GM21825 (cell line): ENCODE results near the gene CTIF.

Experiments used
- ATAC-seq: cut with Tn5 transposase; IDR thresholded peaks from one replicate; pipeline ENCODE4 v1.9.1; 2021; ENCODE audit warnings: mild to moderate bottlenecking, moderate library complexity; ENCODE audit not compliant: unreplicated experiment

CTIF gene

GRCh38 chr18:48531908-48532307, 6.9 kb upstream of the CTIF start:
- ATAC-seq: no peak

- no peak for ATAC-seq
These were observed 5.3 kb upstream of the CTIF start for GRCh38 chr18:48533340-48534070.

- no peak for ATAC-seq
These were observed 4.5 kb upstream of the CTIF start for GRCh38 chr18:48534364-48534763.

- ATAC-seq: no peak
These were observed 2.9 kb upstream of the CTIF start for GRCh38 chr18:48535956-48536355.

GRCh38 chr18:48536516-48536915, 2.3 kb upstream of the CTIF start:
- ATAC-seq: no peak

- no peak for ATAC-seq
These were observed 797 bp downstream of the CTIF start for GRCh38 chr18:48539406-48540250.

GRCh38 chr18:48540251-48541025, 1.6 kb downstream of the CTIF start:
- ATAC-seq: peak; percentile 23

- peak; percentile 47 for ATAC-seq
These were observed 2.4 kb downstream of the CTIF start for GRCh38 chr18:48541026-48541746.

GRCh38 chr18:48541747-48542400, 3.0 kb downstream of the CTIF start:
- no peak for ATAC-seq

GRCh38 chr18:48542513-48543181, 3.8 kb downstream of the CTIF start:
- ATAC-seq: no peak

GRCh38 chr18:48543228-48543627, 4.4 kb downstream of the CTIF start:
- ATAC-seq: no peak

GRCh38 chr18:48544116-48544515, 5.3 kb downstream of the CTIF start:
- ATAC-seq: no peak

GRCh38 chr18:48544661-48545415, 6.0 kb downstream of the CTIF start:
- no peak for ATAC-seq

- no peak for ATAC-seq
These were observed 7.0 kb downstream of the CTIF start for GRCh38 chr18:48545757-48546321.

GRCh38 chr18:48546396-48546795, 7.6 kb downstream of the CTIF start:
- ATAC-seq: no peak

- ATAC-seq: no peak
These were observed 8.7 kb downstream of the CTIF start for GRCh38 chr18:48547531-48547981.

GRCh38 chr18:48548011-48548771, 9.4 kb downstream of the CTIF start:
- no peak for ATAC-seq

- no peak for ATAC-seq
These were observed 10.1 kb downstream of the CTIF start for GRCh38 chr18:48548921-48549320.
